ENCODE data around the gene TMEM91. TPM values are rescaled to one million over a fixed set of nuclear protein-coding genes. Genes with fewer than 3 reads are reported as not detected.
A peak's percentile ranks its signal among the peaks of the same experiment; 100 is the strongest.

Gene TMEM91
- total and polyA plus RNA-seq, 9 of the 15 experiments (the other 6 are each of a cell fraction or from before 2014, with no cell fraction given): 1.2 to 5.2 (median 2.7) TPM

GRCh38 chr19:41367848-41368301 is 8.5 kb upstream of the TMEM91 start (continued):
- TF ChIP-seq, protein P1, sequence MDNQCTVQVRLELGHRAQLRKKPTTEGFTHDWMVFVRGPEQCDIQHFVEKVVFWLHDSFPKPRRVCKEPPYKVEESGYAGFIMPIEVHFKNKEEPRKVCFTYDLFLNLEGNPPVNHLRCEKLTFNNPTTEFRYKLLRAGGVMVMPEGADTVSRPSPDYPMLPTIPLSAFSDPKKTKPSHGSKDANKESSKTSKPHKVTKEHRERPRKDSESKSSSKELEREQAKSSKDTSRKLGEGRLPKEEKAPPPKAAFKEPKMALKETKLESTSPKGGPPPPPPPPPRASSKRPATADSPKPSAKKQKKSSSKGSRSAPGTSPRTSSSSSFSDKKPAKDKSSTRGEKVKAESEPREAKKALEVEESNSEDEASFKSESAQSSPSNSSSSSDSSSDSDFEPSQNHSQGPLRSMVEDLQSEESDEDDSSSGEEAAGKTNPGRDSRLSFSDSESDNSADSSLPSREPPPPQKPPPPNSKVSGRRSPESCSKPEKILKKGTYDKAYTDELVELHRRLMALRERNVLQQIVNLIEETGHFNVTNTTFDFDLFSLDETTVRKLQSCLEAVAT (IDR thresholded peaks at IDR 0.05): no peak; a peak in 1 of 4 replicates
- TF ChIP-seq RAD21 (CRISPR knock-in tag; conservative IDR thresholded peaks at IDR 0.05 in 1 of 2, IDR thresholded peaks at IDR 0.05 in 1 of 2): no peak
- no peak for TF ChIP-seq ZFPM2 (CRISPR knock-in tag; IDR thresholded peaks at IDR 0.05)
- no peak for TF ChIP-seq ZNF668 (CRISPR knock-in tag; IDR thresholded peaks at IDR 0.05)
- no peak for TF ChIP-seq IFI16 (CRISPR knock-in tag; IDR thresholded peaks at IDR 0.05)
- TF ChIP-seq GTF2B (IDR thresholded peaks at IDR 0.05; ENCODE audit: extremely low read depth, insufficient read length): no peak
- no peak for TF ChIP-seq ZNF347 (CRISPR knock-in tag; IDR thresholded peaks at IDR 0.05; ENCODE audit: low read depth)
- peak in 1 of 2 experiments; percentile 58; a peak in 1 of 4 replicates for TF ChIP-seq ZNF318 (IDR thresholded peaks at IDR 0.05; ENCODE audit: borderline replicate concordance in 1 of 2, low read depth in 1 of 2)
- no peak for TF ChIP-seq WHSC1 (IDR thresholded peaks at IDR 0.05; ENCODE audit: low read length)
- TF ChIP-seq BHLHE40 (IDR thresholded peaks at IDR 0.05; ENCODE audit: low read length): no peak
- TF ChIP-seq PRDM10 (IDR thresholded peaks at IDR 0.05; ENCODE audit: partially characterized antibody): peak; percentile 20
- TF ChIP-seq CREB5 (CRISPR knock-in tag; IDR thresholded peaks at IDR 0.05): no peak

Data from K562 (cell line).